HG03064 (cell line): ENCODE data around the gene CIZ1.
"Not testable (repeated sequence)": the region's sequence is repeated elsewhere in the genome, so short reads cannot be mapped to it uniquely, and the experiment has no call there.

Experiments used
- ATAC-seq: cut with Tn5 transposase; IDR thresholded peaks from one replicate; pipeline ENCODE4 v1.9.1; 2021; ENCODE audit warnings: low read depth; ENCODE audit not compliant: unreplicated experiment

CIZ1 gene

GRCh38 chr9:128192601-128193371 lies 1.4 kb upstream of the CIZ1 start:
- no peak for ATAC-seq

GRCh38 chr9:128190516-128191405 lies 611 bp downstream of the CIZ1 start:
- peak; percentile 17 for ATAC-seq

- no peak for ATAC-seq
Observed at GRCh38 chr9:128190013-128190412, 1.4 kb downstream of the CIZ1 start.

- no peak for ATAC-seq
Observed at GRCh38 chr9:128188209-128188608, 3.2 kb downstream of the CIZ1 start.

GRCh38 chr9:128187361-128187760 lies 4.0 kb downstream of the CIZ1 start:
- no peak for ATAC-seq

- ATAC-seq, result no peak
Observed at GRCh38 chr9:128185979-128186965, 5.1 kb downstream of the CIZ1 start.

GRCh38 chr9:128182893-128183588 lies 8.3 kb downstream of the CIZ1 start:
- no peak for ATAC-seq

GRCh38 chr9:128181480-128181879 lies 9.9 kb downstream of the CIZ1 start:
- ATAC-seq, result not testable (repeated sequence)

- no peak for ATAC-seq
Observed at GRCh38 chr9:128180447-128180846, 10.9 kb downstream of the CIZ1 start.

- ATAC-seq, result no peak
Observed at GRCh38 chr9:128180001-128180400, 11.4 kb downstream of the CIZ1 start.

- ATAC-seq, result no peak
Observed at GRCh38 chr9:128178806-128179431, 12.5 kb downstream of the CIZ1 start.

- no peak for ATAC-seq
Observed at GRCh38 chr9:128175726-128176125, 15.6 kb downstream of the CIZ1 start.

- ATAC-seq, result no peak
Observed at GRCh38 chr9:128175102-128175563, 16.2 kb downstream of the CIZ1 start.

- no peak for ATAC-seq
Observed at GRCh38 chr9:128174062-128174461, 17.3 kb downstream of the CIZ1 start.

- no peak for ATAC-seq
Observed at GRCh38 chr9:128169925-128170324, 21.4 kb downstream of the CIZ1 start.

GRCh38 chr9:128169492-128169891 lies 21.9 kb downstream of the CIZ1 start:
- ATAC-seq, result no peak

GRCh38 chr9:128168731-128169308 lies 22.6 kb downstream of the CIZ1 start:
- ATAC-seq, result no peak

GRCh38 chr9:128167209-128167608 lies 24.2 kb downstream of the CIZ1 start:
- ATAC-seq, result no peak

- ATAC-seq, result no peak
Observed at GRCh38 chr9:128166169-128166568, 25.2 kb downstream of the CIZ1 start.
